GM19467 (cell line): Measurements from ENCODE around the gene EHBP1.
"Not testable (repeated sequence)": the region's sequence is repeated elsewhere in the genome, so short reads cannot be mapped to it uniquely, and the experiment has no call there.

Experiments used
- ATAC-seq: cut with Tn5 transposase; IDR thresholded peaks from one replicate; pipeline ENCODE4 v1.9.1; 2021; ENCODE audit warnings: mild to moderate bottlenecking, moderate library complexity; ENCODE audit not compliant: unreplicated experiment

Gene EHBP1

GRCh38 chr2:62732262-62732777, 26.8 kb downstream of the EHBP1 start:
- no peak for ATAC-seq

GRCh38 chr2:62733546-62733945, 28.0 kb downstream of the EHBP1 start:
- no peak for ATAC-seq

- ATAC-seq, result no peak
Measured at GRCh38 chr2:62736899-62737559, 31.5 kb downstream of the EHBP1 start.

- ATAC-seq, result no peak
Measured at GRCh38 chr2:62738981-62739936, 33.7 kb downstream of the EHBP1 start.

- no peak for ATAC-seq
Measured at GRCh38 chr2:62740221-62740620, 34.7 kb downstream of the EHBP1 start.

- ATAC-seq, result no peak
Measured at GRCh38 chr2:62741127-62741526, 35.6 kb downstream of the EHBP1 start.

- no peak for ATAC-seq
Measured at GRCh38 chr2:62741954-62742722, 36.6 kb downstream of the EHBP1 start.

GRCh38 chr2:62743506-62743905, 38.0 kb downstream of the EHBP1 start:
- no peak for ATAC-seq

GRCh38 chr2:62744603-62745002, 39.1 kb downstream of the EHBP1 start:
- ATAC-seq, result no peak

GRCh38 chr2:62745891-62746481, 40.5 kb downstream of the EHBP1 start:
- ATAC-seq, result no peak

GRCh38 chr2:62747169-62747568, 41.7 kb downstream of the EHBP1 start:
- ATAC-seq, result no peak

GRCh38 chr2:62747876-62748275, 42.4 kb downstream of the EHBP1 start:
- ATAC-seq, result no peak

- not testable (repeated sequence) for ATAC-seq
Measured at GRCh38 chr2:62749111-62749510, 43.6 kb downstream of the EHBP1 start.

GRCh38 chr2:62757029-62757428, 51.5 kb downstream of the EHBP1 start:
- ATAC-seq, result no peak

- ATAC-seq, result no peak
Measured at GRCh38 chr2:62760026-62760425, 54.5 kb downstream of the EHBP1 start.

GRCh38 chr2:62760555-62760954, 55.0 kb downstream of the EHBP1 start:
- no peak for ATAC-seq

GRCh38 chr2:62765619-62766376, 60.3 kb downstream of the EHBP1 start:
- no peak for ATAC-seq

GRCh38 chr2:62768615-62769014, 63.1 kb downstream of the EHBP1 start:
- no peak for ATAC-seq

GRCh38 chr2:62770629-62771028, 65.1 kb downstream of the EHBP1 start:
- ATAC-seq, result no peak
